ENCODE results near the gene TELO2. TPM values are rescaled to one million over a fixed set of nuclear protein-coding genes. Genes with fewer than 3 reads are reported as not detected.
"Not testable (repeated sequence)": the region's sequence is repeated elsewhere in the genome, so short reads cannot be mapped to it uniquely, and the experiment has no call there.

The TELO2 gene
- total RNA-seq, 1 donor from 2014 or later = 77.2 TPM

DNA sequence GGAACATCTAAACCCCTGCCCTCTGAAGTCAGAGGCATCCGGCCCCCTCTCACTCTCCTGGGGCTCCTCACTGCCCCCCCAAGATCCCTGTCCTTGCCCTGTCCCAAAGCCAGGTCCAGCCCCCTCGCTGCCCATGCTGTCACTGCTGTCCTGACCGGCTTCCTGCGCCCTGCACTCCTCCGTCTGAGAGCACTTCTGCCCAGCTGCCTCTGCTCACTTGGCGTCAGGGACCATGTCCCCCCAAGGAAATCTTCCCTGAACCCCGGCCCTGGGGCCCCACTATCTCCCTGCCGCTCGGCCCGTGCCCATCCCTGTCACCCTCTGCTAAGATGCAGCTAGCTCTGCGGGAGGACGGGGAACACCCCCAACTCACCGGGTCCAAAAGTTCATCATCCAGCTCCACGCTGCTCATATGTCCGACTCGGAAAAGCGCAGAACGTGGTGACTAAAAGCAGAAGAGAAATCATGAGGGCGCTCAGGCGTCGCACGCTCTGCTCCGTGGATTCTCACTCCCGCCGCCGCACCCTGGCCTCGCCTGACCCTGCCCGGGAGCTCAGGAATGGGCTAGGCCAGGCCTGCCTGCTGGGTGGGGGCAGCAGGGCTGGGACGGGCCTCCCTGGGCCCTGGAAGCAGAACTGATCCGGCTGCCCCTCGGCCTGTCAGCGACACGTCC is 28.1 kb upstream of the TELO2 start:
- Mint-ChIP-seq H3K4me1 (ENCODE audit: low read depth) (no peaks in the 10 kb centered on the region), H3K27ac (no peak overlapping the region), H3K4me3 (ENCODE audit: low read depth) (no peak overlapping the region), H3K9me3 (ENCODE audit: low read depth) (no peaks in the 10 kb centered on the region), H3K36me3 (ENCODE audit: insufficient read depth) (no peaks in the 10 kb centered on the region), H3K27me3 (no peaks in the 10 kb centered on the region)
- TF ChIP-seq, protein P1, sequence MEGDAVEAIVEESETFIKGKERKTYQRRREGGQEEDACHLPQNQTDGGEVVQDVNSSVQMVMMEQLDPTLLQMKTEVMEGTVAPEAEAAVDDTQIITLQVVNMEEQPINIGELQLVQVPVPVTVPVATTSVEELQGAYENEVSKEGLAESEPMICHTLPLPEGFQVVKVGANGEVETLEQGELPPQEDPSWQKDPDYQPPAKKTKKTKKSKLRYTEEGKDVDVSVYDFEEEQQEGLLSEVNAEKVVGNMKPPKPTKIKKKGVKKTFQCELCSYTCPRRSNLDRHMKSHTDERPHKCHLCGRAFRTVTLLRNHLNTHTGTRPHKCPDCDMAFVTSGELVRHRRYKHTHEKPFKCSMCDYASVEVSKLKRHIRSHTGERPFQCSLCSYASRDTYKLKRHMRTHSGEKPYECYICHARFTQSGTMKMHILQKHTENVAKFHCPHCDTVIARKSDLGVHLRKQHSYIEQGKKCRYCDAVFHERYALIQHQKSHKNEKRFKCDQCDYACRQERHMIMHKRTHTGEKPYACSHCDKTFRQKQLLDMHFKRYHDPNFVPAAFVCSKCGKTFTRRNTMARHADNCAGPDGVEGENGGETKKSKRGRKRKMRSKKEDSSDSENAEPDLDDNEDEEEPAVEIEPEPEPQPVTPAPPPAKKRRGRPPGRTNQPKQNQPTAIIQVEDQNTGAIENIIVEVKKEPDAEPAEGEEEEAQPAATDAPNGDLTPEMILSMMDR (IDR thresholded peaks at IDR 0.05; ENCODE audit: unreplicated experiment) = no peak
- DNase-seq (ENCODE audit: low spot score, unreplicated experiment) = no peak

DNA sequence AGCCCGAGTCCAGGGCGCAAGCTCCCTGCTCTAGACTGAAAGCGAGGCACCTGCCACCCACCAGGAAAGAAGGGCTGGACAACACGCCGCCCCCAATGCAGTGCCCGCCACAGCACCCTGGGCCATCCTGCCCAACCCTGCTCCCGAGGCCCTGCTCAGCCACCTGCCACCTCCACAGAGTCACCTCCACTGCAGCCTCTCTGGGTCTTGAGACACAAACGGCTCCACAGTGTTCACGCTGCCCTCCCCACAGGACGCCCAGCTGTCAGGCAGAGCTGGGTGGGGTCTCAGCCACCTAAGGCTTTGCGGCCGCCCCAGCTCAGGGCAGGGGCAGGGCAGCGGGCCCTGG is 27.6 kb upstream of the TELO2 start:
- DNase-seq (ENCODE audit: low spot score, unreplicated experiment) = no peak
- TF ChIP-seq, protein P1 (IDR thresholded peaks at IDR 0.05; ENCODE audit: unreplicated experiment) = no peak
- Mint-ChIP-seq H3K27ac (no peak overlapping the region), H3K9me3 (ENCODE audit: low read depth) (no peaks in the 10 kb centered on the region), H3K4me3 (ENCODE audit: low read depth) (no peak overlapping the region), H3K36me3 (ENCODE audit: insufficient read depth) (no peaks in the 10 kb centered on the region), H3K4me1 (ENCODE audit: low read depth) (no peaks in the 10 kb centered on the region), H3K27me3 (no peaks in the 10 kb centered on the region)

DNA sequence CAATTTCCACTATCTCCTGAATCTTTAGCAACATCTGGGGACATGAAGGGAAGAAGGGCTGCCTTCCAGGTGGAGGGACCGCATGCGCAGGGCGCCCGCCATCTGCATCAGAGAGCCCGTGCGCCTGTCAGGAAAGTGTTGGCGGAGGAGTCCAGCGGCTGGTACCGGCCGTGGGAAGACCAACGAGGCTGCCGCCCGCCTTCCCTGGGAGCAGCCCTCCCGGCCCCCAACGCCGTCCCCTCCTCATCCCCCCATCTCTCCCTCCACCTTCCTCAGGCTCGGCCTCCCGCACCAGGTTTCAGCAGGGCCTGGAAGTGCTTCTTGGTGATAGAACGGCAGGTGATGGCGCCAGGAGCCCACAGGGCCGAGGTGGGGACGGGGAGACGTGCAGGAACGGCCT is 27.1 kb upstream of the TELO2 start:
- TF ChIP-seq, protein P1 (IDR thresholded peaks at IDR 0.05; ENCODE audit: unreplicated experiment) = no peak
- no peak for DNase-seq (ENCODE audit: low spot score, unreplicated experiment)

DNA sequence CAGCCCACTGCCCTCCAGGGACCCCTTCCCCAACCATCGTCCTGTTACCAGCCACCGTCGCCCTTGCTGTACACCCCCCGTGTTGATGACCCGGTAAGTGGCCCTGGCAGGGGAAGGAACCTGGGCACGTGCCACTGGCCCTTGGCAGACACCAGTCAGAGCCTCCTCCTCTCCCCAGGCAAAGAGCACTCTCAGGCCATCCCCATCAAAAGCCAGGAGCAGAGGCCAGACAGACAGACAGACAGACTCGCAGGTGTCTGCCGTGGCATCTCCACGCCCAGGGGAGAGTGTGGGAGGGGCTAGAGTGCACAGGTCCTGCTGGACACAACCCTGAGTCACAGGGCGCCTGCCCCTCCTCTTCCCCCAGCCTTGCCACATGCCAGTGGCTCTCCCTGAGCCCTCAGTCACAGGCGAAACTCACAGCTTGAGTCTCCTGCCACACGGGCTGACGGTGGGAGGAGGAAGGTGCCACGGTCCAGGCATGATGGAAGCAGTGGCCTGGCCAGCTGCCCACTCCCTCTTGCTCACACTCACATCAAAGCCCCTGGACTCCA is 26.1 kb upstream of the TELO2 start:
- H3K27ac Mint-ChIP-seq = no peak overlapping the region
- no peak for DNase-seq (ENCODE audit: low spot score, unreplicated experiment)
- H3K27me3 Mint-ChIP-seq = no peaks in the 10 kb centered on the region
- H3K9me3 Mint-ChIP-seq (ENCODE audit: low read depth) = no peaks in the 10 kb centered on the region
- H3K36me3 Mint-ChIP-seq (ENCODE audit: insufficient read depth) = no peaks in the 10 kb centered on the region
- TF ChIP-seq, protein P1 (IDR thresholded peaks at IDR 0.05; ENCODE audit: unreplicated experiment) = no peak
- no peaks in the 10 kb centered on the region for H3K4me1 Mint-ChIP-seq (ENCODE audit: low read depth)
- H3K4me3 Mint-ChIP-seq (ENCODE audit: low read depth) = no peak overlapping the region

More for the DNA sequence above, 27.1 kb upstream of the TELO2 start:
- H3K9me3 Mint-ChIP-seq (ENCODE audit: low read depth) = no peaks in the 10 kb centered on the region
- H3K4me1 Mint-ChIP-seq (ENCODE audit: low read depth) = no peaks in the 10 kb centered on the region
- H3K27ac Mint-ChIP-seq = no peak overlapping the region
- no peaks in the 10 kb centered on the region for H3K36me3 Mint-ChIP-seq (ENCODE audit: insufficient read depth)
- H3K27me3 Mint-ChIP-seq = no peaks in the 10 kb centered on the region
- H3K4me3 Mint-ChIP-seq (ENCODE audit: low read depth) = no peak overlapping the region

DNA sequence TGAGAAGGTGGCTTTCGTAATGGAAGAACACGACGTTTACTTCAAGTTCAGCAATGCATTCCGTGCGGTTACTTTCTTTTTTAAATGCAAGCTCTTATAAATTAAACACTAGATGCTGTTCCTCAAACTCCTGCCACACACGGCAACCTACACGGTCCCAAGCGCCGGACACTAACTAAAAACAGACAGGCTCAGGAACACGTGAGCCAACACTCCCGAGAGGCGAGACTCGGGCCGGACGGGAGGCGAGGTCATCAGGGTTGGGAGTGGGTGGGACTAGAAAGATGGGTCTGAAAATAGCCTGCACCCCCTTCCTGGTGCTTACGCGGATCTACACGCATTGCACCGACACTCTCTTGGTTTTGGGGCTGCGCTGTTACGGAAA is 24.7 kb upstream of the TELO2 start:
- TF ChIP-seq, protein P1 (IDR thresholded peaks at IDR 0.05; ENCODE audit: unreplicated experiment) = no peak
- Mint-ChIP-seq H3K36me3 (ENCODE audit: insufficient read depth) (no peaks in the 10 kb centered on the region), H3K4me1 (ENCODE audit: low read depth) (peaks cover 3% of the 10 kb centered on the region), H3K27me3 (no peaks in the 10 kb centered on the region), H3K27ac (no peak overlapping the region), H3K9me3 (ENCODE audit: low read depth) (no peaks in the 10 kb centered on the region), H3K4me3 (ENCODE audit: low read depth) (no peak overlapping the region)
- DNase-seq (ENCODE audit: low spot score, unreplicated experiment) = no peak

DNA sequence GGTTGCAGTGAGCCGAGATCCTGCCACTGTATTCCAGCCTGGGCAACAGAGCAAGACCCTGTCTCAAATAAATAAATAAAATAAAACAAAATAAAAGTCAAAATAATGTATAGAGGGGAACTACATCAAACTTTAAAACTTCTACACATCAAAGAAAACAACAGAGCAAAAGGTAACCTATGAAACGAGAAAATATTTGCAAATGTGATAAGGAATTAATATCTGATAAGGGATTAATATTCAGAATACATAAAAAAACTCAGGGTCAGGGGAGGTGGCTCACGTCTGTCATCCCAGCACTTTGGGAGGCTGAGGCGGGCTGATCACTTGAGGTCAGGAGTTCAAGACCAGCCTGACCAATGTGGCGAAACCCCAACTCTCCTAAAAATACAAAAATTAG is 24.0 kb upstream of the TELO2 start:
- DNase-seq (ENCODE audit: low spot score, unreplicated experiment); H3K27me3 Mint-ChIP-seq; H3K27ac Mint-ChIP-seq; H3K9me3 Mint-ChIP-seq (ENCODE audit: low read depth); H3K36me3 Mint-ChIP-seq (ENCODE audit: insufficient read depth); H3K4me3 Mint-ChIP-seq (ENCODE audit: low read depth); H3K4me1 Mint-ChIP-seq (ENCODE audit: low read depth): not testable (repeated sequence)

Data from progenitor cell of endocrine pancreas (in vitro differentiated cells).